GM18517 (cell line): Measurements from ENCODE around the gene HOXD3.
A peak's percentile ranks its signal among the peaks of the same experiment; 100 is the strongest.

Source experiments
- ATAC-seq: cut with Tn5 transposase; IDR thresholded peaks from one replicate; pipeline ENCODE4 v1.9.1; 2021; ENCODE audit warnings: mild to moderate bottlenecking, moderate library complexity; ENCODE audit not compliant: unreplicated experiment

HOXD3 gene

DNA sequence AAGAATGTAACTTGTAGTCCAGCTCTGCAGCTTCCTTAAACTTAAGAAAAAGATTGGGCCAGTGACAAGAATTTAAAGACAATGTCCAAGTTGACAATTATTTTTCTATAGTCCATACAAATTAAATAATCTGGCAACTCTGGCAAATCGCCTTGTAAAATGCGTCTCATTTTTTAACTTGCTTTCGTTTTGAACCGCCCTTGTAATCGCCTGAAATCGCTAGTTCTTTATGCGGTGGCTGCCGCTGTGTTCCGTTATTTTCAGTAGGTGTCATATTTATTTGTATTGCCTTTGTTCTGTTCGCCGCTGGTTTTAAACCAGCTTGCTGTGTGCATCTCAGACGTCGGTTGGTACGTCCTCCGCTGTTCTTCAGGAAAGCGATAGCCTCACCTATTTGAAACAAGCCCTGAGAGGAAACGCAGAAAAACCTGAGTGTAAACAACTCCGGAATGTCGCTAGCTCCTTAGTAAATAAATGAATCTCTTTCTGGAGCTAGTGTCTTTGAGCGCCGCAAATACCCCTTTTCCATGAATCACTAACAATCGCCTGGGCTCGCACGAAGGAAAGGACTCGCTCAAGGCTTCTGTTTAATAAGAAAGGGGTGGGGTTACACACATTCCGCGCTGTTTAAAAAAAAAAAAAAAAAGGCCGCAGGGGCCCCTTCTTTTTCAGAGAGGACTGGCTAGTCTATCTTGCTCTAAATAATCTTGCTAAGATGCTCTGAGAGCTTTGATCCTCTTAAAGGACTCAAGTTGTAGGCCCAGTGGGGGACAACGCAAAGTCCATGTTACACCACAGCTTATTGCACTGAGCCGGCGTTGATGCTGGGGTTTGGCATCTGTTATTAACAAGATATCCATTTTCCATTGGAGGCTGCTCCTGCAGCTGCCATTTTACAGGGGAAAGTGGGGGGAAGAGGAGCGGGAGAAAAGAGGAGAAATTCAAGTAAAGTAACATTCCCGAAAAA, 24.6 kb upstream of the HOXD3 start:
- no peak for ATAC-seq

DNA sequence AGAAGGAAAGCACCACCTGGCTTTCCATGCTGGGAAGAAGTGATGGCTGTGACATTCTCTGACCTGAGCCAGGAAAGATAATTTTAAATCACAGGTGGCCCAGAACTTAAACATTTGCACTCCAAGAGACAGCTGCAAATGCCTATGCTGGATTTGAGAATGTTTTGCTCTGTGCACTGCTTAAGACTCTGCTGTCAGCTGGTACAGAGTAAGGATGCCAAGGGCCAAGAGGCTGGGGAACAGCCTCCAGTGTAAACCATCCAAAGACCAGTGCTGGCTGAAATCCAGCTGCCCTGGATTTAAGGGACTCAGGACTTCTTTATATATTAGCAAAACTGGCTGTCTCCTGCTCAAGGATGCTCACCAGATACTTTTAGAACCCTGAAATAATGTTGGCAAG, 23.7 kb upstream of the HOXD3 start:
- no peak for ATAC-seq

DNA sequence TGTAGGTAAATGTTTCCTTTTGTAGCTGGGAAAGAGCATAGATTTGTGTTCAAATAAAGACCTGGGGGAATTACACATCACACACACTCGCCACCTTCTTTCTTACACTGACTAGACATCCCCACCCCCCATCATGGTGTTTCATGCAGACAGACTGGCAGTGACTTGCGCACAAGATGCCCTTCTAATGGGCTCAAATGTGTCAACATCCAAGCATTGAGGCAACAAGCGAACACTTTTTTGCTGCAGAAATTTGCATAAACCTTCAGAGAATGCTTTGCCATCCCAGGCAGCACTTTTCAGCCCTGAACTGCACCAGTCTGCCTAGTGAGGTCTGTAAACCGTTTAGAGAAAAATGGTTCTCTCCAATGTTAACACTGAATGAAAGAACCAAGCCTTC, 23.1 kb upstream of the HOXD3 start:
- ATAC-seq, result no peak

DNA sequence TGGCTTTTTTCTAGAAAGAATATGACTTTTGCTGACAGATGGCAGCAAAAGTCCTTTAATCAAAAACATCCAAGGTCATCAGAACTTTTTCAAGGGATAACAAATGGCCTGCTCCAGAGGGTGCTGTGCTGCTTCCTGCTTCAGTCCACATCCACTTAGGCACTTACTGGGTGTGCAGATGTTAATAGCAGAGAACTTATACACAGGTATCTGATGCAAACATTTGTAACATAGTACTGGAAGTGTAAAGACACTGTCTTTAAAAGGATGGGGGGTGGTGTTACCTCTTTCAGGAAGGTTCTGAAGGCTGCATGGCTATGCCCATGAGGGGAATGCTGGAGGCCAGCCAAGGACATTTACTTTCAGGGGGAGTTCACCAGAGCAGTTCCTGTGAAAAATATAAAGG, 22.1 kb upstream of the HOXD3 start:
- no peak for ATAC-seq

DNA sequence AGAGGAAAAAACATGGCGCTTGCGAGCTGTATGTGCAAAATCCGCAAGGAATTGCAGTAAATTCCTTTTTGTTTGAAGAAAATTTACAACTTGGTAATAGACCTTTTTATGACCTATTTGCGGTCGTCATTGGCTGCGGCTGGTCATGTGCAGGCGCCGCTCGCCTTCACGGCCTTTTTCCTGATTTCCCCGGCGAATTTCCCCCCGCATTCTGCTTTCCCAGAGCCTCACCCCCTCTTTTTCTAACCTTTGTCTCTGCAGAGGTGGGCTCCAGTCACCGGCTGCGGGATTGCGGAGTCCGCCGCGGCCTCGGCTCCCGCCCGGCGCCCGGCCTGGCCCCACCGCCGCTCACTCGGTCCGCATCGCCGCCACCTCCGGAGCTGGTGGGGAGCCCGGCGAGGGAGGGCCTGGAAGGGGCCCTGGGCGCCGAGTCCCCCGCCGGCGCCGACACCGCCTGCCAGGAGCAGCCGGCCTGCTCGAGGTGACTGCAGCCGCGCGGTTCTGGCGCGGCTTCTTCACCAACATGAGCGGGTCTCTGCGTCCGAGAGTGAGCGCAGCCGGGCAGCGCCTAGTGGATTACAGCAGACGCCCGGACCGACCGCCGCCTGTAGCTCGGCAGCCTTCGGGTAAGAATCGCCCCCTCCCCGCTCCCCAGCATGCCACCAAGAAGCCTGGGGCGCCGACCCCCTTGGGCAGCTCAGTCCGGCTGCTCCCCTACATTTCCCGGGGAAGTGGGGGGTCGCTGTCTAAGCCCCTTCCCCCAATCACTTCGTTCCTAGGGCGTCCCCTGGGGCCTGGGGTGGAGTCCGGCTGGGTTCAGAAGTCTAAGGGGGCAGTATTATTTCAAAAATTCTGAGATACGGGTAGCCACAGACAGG, 20.5 kb upstream of the HOXD3 start:
- ATAC-seq, result no peak

DNA sequence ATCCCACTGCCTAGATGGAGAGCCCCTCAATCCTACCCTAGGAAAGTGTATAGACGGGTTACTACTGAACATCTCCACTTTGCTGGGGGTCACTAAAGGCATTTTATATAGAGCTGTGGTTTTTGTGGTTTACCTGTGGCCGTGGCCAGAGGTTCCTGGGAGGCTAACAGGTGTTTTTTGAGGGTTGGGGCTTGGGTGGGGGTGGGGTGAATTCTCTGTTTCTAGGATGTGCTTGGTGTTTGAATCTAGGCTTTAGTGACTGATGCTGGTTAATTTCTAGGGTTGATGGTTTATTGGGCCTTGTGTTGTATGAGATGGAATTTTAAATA, 19.9 kb upstream of the HOXD3 start:
- ATAC-seq, result no peak

DNA sequence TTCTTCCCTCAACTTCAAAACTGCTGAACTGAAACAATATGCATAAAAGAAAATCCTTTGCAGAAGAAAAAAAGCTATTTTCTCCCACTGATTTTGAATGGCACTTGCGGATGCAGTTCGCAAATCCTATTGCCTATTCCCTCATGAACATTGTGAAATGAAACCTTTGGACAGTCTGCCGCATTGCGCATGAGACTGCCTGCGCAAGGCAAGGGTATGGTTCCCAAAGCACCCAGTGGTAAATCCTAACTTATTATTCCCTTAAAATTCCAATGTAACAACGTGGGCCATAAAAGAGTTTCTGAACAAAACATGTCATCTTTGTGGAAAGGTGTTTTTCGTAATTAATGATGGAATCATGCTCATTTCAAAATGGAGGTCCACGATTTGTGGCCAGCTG, 19.2 kb upstream of the HOXD3 start:
- ATAC-seq, result no peak

DNA sequence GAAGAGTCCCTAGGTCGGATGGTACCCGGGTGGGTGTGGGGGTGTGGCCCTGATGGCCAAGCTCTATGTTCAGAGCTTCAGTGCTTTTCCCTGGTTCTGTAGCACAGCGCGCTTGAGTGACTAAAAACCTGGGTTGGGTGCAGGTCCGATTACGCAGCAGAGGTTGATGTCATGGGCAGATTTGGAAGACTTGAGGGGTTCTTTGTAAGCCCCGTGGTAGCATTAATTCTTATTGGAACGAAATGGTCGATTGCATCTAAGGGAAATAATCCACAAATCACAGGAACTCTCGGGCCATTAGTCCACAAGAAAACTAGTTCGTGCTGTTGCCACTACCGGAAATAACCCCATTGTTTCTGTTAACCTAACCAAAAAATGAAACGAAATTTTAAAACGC, 18.6 kb upstream of the HOXD3 start:
- no peak for ATAC-seq

DNA sequence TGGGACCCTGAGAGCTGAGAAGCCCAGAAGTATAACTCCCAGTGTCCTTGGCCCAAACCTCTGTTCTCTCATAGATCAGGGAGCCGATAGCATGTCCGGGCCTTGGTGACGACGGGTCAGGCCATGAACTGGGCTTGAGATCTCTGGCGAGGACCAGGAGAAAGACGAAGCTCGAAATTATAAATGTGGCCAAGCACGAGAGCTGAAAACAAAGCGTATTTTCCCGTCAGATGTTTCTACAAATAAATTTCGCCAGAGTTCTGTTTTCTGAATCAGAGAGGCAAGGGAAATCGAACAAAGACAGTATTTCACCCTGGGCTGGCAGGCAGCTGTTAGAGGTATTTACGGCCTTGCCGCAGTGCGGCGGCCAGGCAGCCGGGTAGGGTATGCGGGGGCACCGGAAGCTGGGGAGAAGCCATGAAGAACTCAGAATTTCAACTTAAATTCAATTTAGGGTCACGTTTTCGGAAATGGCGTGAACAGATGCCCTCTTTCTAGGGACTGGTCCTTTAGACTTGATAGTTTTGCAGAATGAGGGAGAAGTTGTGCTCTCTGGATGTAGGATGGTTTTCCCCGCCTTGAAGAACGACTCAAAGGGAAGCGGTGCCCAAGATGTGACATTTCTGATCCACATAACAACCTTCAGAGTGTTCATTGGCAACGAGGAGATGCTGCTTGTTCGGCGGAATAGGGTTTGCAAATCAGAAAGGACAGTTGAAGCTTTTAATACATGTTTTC, 18.0 kb upstream of the HOXD3 start:
- no peak for ATAC-seq

DNA sequence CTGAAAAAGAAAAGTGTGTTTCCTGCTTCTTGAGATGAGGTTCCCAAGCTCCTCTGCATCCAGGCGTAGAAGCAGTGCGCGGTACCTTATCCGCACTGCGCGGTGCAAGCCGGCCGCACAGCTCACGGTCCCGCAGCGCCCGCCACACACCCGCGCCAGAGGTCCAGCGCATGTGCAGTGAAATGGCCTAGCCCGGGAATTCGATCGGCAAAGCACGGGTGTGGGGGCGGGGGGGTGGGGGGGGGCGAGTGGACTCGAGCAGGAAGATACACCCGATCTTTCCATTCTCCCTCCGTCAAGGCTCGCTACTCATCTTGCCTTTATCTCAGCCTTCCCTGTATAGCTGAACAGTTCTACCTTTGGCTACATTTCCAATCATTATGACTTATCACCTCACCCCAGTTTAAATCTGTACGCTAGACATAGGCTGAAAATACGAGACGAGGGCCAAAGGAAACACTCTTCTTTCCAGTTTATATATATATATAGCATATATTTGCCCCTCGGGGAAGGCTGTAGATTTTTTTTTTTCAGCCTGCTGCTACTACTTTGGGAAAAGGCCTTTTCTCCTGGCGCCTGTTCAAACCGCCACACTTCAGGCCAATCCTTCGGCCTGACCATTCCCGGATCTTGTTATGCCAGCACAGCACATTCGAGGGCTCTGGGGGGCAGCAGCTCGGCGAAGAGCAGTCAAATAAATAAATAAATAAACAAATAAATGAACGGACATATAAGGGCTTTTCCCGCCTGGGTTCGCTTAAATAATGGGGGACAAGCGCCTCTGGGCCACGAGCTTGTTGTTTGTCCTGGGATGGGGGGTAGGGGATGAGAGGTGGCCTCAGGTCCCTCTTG, 17.2 kb upstream of the HOXD3 start:
- peak; percentile 14 for ATAC-seq

DNA sequence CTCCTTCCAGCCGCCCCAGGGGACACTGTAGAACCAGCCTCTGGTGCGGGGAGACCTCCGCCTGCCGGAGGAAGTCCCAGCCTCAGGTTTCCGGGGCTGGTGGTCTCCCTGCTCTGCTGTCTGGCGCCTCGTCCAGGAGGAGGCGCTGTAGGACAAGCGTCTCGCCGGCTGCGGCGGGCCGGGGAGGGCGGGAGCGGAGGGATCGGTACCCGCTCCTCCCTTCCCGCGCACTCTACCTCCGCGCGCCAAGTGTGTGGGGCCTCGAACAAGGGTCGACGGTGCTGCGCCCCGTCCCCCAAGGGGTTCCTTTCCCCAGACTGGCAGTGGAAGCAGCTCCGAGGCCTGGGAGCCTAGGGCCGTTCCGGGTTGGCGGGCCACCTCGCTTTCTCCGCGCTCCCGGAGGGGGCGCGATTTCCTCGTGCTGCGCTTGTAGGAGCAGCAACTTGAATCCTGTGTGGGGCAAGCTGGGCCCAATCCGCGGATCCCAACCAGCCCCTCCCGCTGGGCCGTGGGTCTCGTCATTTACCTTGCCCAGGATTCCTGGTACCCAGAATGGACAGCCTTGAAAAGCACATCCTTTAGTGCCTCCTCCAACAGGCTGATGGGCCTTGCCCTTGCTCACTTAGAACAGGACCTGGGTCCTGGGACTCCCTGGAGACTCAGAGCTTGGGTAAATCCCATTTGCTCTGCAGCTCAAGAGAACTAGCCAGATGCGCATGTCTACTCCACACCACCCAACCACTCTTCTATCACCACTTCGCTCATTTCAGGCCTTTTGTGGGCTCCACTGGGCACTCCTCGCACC, 16.4 kb upstream of the HOXD3 start:
- ATAC-seq, result peak; percentile 86

DNA sequence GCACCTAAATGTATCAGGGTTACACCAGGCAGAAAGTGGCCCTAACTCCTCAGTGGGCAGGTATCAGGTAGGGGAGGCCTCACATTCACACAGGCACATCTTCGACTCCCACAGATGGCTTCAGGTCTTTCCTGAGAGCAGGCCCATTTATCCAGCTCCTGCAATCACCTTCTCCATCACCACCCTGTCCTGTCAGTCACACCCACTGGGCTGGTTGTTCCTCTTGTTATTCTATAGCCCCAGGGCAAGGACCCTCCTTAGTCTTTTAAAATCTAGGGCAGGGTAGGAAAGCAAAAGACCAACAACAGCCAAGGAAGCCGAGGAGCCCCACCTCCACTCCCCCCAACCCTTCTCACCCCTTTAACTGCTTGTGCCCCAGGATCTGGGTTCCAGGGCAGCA, 14.8 kb upstream of the HOXD3 start:
- ATAC-seq, result no peak

DNA sequence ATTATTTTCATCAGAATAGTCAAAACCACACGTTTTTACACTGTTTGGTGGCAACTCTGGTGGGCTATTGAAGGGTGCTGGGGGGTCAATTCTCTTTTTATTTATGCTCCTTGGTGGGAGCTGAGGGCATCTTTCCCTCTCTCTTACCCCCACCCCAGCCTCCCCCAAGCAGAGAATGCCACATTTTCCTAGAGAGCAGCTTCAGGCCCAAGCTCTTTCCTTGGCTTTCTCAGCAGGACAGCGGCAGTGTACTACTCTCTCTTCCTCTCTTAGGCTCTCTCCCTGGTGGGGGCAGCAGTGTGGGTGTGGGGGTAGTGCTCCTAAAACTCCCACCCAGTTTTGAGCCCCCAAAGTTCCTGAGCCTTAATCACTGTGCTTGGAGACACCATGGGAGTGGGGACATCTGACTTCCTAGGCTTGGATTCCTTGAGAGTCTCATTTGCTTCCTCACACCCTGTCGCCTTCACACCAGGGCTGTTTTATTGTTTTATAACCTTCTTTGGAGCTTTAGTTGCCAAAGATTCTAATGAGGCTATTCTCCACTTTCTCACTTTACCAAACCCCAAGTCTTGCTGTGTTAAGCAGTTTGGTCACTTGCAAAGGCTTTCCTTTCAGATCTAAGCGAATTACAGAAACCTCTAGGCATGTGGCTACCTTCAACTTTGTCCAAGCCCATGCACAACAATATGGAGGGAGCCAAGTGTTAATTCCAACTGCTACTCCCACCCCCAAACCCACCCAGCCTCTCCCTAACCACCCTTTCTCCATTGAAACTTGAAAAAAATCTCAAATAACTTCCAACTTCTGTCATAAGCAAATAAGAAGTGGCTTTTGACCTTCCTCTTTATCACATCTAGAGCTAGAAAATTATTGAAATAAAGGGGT, 11.8 kb upstream of the HOXD3 start:
- no peak for ATAC-seq

DNA sequence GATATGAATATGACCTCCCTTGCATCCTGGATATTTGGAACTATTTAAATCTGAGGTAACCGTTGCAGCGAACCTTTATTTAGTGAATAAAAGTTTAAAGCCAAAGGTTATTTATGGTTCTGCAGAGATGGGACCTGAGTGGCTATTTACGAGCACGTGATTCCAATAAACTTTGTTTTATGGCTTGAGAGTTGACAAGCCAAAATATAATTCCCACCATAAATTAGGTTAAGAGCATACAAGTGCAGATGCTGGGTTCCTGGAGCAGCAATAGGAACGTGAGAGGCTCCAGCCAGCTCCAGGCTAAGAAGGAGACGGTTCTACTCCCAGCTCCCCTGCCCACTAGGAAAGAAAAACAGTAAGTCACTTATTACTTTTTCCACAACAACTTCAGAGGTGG, 11.0 kb upstream of the HOXD3 start:
- ATAC-seq, result no peak

DNA sequence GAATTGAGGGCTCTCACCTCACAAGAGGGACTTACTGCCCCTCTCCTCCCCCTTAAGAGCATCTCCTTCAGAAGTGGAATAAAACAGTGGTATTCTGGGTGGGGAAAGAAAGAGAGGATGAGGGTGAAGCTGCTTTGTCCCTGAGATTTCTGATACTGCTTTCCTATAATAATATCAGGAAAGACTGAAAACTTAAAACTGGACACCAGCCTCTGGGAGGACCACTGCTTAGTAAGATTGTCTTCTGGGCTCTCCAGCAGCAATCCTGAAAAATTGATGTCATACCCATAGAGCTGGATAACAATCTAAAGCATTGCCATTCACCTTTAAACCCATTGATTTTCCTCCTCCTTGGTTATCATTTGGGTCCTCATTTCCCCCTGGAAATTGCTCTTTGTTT, 10.5 kb upstream of the HOXD3 start:
- no peak for ATAC-seq

DNA sequence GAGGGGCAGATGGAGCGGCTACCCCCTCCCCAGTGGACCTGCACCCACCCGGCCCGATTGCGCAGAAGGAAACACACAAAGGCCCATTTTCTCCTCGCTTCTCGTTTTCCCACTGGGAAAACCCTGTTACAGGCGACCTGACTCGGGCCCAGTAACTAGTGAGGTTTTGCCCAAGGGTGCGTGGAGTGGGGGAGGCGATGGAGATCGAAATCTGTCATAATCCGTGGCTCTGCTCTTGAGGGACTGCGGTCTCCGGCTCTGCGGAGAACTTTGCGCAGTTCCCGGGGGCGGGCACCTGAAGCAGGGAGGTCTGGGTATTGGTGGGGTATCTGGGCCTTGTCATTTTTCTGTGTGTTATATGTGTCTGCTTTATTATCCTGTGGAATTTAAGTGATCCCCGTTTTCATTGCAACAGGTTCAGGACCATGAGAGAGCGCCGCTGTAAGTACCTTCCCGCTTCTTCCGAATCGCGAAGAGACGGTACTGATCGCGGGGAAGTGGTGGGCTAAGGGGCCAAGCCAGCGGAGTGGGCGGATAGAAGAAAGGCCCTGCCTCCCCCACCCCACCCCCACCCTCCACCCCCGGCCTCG, 9.8 kb upstream of the HOXD3 start:
- ATAC-seq, result no peak

DNA sequence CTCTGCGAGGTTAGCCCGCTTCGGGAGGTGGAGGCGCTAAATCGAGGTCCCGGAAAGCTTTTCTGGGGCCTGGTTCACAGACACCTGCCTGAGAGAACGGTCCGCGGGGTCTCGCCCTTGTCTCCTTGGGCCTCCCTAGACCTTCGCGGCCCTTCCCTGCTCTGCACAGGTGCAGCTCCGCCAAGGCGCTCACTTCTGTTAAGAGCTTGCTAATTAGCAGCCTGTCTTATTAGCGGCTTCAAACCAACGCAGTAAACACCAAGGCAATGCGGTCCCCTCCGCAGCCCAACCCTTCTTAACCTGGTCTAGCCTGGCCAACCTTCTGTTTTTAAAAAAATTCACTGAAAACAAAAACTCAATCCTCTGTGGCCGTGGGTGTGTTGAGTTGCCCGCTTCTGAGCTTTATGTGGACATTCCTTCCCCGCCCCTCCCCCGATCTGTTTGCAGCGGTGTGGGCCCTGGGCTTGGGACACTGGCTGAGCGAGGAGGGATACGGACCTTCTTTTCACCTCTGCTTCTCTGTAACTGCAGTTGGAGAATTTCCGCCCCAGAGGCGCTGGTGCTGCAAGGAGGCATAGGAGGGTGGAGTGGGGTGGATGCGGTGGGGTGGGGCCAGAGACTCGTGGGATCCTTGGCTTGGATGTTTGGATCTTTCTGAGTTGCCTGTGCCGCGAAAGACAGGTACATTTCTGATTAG, 9.2 kb upstream of the HOXD3 start:
- no peak for ATAC-seq
